GM21825 (cell line): ENCODE data around the gene TMEM229B.

Source experiments
- ATAC-seq: cut with Tn5 transposase; IDR thresholded peaks from one replicate; pipeline ENCODE4 v1.9.1; 2021; ENCODE audit warnings: mild to moderate bottlenecking, moderate library complexity; ENCODE audit not compliant: unreplicated experiment

Gene TMEM229B

DNA sequence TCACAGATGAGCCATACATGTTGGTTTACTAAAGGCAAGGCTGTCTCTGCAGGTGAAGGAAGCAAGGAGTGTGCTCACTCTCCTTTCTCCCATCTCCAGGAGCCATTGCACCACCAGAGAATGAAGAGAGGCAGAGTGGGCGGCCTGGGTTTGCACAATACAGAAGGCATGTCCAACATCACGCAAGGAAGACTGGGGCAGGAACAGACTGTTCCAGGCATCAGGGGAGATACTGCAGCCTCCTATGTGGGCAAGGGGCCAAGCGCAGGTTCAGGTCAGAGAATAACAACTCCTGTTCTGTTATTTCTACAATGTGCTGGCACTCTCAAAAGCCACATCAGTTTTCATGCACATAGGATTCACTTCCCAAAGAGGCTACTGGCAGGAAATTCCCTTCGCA is 1.7 kb upstream of the TMEM229B start:
- no peak for ATAC-seq

GRCh38 chr14:67487332-67487731 is 1.2 kb downstream of the TMEM229B start:
- ATAC-seq = no peak

DNA sequence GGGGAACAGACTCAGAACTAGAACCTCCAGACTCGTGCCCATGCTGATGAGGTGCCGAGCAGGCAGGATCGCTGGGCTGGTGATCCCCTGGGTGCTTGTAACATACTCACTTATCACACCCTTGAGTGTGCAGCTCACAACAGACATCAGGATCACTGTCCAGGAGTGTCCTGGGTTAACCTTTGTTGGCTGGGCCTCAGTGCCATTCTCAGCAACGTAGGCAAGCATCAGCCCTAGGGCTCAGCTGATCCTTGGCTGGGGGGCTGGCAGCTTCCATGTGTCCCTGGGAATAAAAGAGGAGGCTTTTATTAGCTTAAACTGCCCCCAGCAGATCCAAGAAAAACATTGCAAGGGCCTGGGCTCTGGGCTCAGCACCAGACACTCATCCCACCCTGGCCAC is 1.6 kb downstream of the TMEM229B start:
- no peak for ATAC-seq

DNA sequence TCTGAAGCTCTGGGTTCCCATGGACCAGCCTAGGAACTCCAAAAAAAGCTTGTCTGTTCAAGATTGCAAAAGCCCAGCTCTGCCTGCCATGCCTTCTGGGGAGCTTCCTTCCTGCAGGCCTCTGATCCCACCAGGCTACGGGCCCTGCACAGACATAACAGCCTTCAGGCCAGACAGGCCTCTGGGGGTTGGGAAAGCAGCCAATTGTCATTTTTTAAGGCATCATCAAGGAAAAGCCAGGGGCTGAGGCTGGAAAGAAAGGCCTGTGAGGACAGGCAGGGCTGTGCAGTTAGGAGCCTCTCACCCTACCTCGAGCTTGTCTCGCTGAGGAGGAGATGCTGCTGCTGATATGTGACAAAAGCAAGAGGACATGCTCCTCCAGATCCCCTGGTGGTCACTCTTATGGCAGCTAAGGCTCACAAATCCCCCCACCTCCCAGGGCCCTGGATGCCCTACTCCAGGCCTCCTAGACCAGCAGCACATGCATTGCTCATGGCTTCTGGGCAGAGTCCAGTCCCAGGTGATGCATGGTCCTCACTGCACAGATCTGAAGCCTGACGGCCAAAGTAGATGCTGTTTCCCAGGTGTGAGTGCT is 2.9 kb downstream of the TMEM229B start:
- no peak for ATAC-seq

DNA sequence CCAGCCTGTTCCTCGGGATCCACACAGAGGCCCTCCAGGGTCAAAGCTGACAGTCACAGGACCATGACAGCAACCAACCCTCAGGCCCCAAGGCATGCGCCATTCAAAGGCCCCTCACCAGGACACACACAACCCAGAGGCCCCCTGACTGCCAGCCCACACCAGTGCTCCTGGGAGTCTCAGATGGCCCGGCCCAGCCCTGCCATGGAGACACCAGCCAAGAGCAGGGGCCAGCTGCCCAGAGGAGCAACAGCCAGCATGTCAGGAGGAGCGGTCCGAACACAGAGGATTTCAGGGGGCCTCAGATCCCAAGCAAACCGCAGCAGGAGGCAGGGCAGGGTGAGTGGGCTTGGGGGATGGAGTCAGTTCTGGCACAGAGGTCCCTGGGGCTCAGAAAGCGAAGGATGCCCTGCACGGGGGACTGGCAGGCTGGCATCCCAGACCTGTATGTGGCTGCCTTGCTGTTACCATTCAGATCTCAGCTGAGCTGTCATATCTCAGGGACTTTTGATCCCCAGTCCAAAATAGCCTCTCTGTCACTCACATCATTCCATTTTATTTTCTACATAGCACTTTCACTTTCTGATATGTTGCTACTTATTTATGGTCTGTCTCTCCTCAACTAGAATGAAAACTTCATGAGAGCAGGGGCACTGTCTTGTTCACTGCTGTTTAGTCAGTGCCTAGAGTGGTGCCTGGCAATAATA is 4.8 kb downstream of the TMEM229B start:
- ATAC-seq = no peak

GRCh38 chr14:67482231-67483164 is 6.0 kb downstream of the TMEM229B start:
- no peak for ATAC-seq

DNA sequence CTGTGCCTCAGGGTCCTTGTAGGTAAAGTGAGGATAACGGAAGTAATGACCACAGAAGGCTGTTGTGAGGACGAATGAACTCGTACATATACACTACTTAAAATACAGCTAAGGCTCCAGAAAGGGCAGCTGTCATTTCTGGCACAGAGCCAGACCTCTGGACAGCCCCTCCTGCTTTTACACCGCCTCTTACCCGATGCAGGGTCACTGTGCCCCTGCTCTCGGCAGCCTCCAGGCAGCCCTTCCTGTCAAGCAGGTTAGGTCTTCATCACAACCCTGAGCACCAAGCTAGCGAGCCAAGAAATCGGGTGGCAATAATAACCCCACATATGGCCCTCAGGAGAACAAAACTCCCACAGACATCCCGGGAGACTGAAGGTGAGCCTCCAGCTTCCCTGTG is 8.5 kb downstream of the TMEM229B start:
- ATAC-seq = no peak

GRCh38 chr14:67478800-67479084 is 9.8 kb downstream of the TMEM229B start:
- ATAC-seq = no peak

DNA sequence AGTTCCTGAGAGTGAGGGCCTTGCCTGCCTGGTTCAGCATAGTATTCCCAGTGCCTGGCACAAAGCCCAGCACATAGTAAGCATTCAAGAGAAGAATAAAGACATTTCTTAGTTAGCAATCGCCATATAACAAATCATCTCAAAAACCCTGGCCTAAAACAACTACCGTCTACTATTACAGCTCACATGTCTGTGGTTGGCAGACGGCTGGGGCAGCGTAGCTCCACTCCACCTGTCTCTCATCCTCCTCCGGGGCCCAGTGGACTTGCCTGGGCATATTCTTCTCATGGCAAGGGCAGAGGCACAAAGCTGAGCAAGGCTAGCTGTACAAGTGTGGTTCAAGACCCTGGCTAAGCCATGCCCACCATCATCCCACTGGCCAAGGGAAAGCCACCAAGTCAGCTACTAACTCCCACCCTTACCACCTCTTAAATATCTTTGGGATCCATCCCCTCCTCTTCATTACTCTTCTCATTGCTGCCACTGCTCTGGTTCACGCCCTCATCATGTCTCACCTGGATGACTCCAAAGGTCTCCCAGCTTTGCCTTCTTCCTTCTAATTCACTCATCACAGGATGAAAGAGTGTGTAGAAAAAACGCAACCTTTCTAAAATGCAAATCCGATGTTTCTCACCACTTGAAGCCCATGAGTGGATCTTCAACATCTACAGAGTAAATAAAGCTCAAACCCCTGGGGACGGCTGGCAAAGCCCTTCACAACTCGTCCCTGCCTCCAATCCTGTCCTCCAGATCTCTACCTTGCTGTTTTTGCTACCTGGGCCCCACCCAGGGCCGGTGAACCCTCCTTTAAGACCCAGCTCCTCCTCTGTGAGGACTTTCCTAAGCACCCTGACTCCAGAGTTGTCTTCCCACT is 10.4 kb downstream of the TMEM229B start:
- ATAC-seq = no peak

- no peak for ATAC-seq
Observed at GRCh38 chr14:67474366-67474765, 14.2 kb downstream of the TMEM229B start.

DNA sequence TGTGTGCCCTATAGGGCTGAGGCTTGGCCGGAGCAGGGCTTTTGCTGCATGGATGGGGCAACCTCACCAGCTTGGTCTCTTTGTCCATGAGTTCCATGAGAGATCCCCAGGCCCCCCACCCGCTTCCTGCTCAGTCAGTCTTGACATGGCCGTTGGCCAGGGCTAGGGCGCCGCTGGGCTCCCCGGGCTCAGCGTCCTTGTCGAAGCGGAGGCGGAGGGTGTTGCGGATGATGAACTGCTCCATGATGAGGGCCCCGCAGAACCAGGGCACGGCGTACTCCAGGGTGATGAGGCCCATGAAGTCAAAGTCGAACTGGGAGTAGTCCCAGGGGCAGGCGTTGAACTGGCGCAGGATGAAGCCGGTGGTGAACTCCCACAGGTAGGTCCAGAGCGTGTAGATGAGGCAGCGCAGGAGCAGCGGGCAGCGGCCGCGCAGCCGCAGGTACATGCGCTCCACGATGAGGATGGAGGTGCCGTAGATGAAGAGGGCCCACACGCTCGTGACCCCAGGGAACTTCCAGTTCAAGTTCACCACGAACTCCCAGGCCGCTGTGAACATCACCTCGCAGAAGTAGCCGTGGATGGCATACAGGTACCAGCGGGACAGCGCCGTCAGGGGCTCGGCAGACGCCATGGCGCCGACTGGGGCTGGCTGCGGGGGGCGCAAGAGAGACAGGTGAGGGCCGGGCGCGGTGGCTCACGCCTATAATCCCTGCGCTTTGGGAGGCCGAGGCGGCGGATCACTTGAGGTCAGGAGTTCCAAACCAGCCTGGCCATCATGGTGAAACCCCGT is 15.0 kb downstream of the TMEM229B start:
- ATAC-seq = no peak

GRCh38 chr14:67472726-67473125 is 15.8 kb downstream of the TMEM229B start:
- no peak for ATAC-seq

DNA sequence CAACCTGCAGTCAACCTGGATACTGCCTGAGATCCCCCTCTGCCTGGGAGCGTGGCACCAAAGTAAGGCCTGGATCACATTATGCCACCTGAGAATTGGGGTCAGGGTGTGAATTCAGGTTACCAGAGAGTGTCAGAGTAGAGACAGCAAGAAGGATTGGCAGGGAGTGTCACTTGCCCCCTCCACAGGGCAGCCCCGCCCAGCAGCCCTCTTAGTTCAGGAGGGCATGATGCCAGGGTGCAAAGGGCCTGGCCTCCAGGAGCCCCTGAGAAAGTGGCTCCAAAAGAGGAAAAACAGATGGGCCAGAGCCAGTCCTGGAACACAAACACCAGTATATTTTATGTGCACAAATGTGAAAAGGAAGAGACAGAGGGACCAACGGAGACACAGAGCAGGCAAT is 18.6 kb downstream of the TMEM229B start:
- ATAC-seq = no peak

GRCh38 chr14:67468378-67468730 is 20.2 kb downstream of the TMEM229B start:
- ATAC-seq = no peak

DNA sequence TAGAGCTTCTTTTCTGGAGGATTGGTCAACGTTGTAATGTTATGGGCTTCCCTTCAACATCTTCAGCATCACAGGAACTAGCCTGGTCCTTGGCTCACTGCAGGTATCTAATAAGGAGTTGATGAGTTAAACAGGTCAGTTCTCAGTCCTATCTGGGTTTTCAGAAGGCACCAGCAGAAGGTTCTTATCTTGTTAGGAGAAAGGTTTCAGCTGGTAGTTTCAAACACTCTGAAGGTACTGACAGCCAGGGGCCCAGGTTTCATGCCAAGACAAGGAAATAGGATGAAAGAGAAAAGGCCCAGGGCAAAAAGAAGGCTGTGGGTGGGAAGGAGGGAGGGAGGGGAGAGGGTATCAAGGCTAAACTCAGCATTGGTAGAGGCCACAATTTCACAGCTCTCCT is 21.4 kb downstream of the TMEM229B start:
- ATAC-seq = no peak

DNA sequence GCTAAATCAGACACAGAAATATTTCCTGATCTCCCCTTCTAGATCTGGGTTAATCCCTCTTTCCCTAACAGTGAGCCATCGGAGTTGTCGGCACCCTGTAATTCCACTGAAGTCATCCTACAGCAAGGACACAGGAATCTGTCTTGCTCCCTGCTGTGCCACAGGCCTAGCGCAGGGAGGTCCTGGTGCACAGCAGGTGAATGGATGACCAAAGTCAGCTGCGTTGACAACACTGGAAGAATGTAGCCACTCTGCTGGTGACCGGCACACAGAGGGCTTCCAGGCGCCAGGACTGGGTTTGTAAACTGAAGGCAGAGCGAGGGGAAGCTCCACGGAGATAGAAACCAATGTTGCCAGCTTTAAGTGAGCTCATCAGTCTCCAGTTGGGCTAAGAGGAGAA is 23.6 kb downstream of the TMEM229B start:
- no peak for ATAC-seq

DNA sequence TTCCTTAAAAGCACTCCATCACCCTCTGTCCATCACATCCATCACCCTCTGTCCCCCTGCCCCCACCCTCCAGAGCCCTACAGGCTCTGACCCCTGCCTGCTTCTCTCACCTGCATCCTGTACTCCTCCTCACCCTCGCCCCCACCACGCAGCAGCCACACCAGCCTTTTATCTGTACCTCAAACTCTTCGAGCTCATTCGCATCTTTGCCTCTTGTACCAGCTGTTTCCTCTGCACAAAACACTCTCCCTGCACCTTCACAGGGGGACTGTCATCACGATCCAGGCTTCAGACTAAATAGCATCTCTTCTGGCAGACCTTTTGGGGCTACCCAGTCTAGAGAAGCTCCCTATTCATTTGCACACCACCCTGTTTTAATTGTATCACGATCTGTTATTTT is 24.1 kb downstream of the TMEM229B start:
- ATAC-seq = no peak

DNA sequence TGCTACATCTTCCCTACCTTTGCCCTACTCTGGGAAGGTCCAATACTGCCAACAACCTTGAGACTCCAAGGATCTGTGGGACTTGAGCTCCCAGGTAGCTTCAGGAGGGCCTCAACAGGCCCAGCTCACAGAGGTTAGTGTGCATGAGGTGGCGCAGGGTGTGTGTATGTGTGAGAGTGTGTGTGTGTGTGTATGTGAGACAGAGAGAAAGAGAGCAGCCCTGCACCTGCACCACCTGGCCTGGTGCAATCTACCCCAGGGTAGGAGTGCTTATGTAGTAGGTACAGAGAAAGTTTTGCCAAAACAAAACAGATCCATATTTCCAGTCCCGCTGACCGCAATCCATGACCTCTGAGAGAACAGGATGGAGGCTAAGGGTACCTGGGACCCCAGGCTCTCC is 24.6 kb downstream of the TMEM229B start:
- no peak for ATAC-seq

DNA sequence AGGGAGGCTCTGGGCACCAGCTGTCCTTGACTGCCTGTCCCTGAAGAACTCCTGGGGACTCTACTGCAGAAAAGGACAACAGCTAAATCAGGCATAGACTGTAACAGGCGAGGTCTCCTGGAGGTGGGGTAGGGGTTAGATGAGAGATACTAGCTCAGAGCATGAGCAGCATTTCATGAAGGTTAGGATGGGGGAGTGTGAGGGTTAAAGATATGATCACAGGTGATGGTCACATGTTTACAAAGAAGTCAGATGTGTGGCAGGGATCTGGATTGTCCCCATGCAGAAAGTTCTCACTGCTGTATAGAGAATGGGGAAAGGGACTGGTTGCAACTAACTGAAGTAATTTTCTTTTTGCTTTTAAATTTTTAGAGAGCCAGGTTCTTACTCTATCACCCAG is 26.5 kb downstream of the TMEM229B start:
- no peak for ATAC-seq

- ATAC-seq = no peak
Observed at GRCh38 chr14:67461341-67461985, 27.1 kb downstream of the TMEM229B start.
